Spleen (tissue), 7 donors: Measurements from ENCODE around the gene CYLD.

Experiments
- CTCF ChIP-seq, 11 experiments: fragments of 200-600 bp in 7 of 11; fragments of 450-650 bp in 4 of 11; sonication (generic) in 4 of 11; IDR thresholded peaks in 8 of 11; conservative IDR thresholded peaks in 3 of 11; 1 replicate in 7 of 11; 2 replicates in 4 of 11; pipeline versions ENCODE4 v1.4.0 to v1.8.0; 2016 to 2021; ENCODE audit warnings: antibody characterized with exemption in 11 of 11, inconsistent platforms in 4 of 11, mild to moderate bottlenecking in 1 of 11
- POLR2A ChIP-seq, 3 donors: fragments of 450-650 bp; IDR thresholded peaks; one replicate each; pipeline ENCODE4 v1.5.1; 2017; ENCODE audit warnings: antibody characterized with exemption in 3 of 3, mild to moderate bottlenecking in 1 of 3
- POLR2AphosphoS5 ChIP-seq, 3 donors: sonication (generic); formaldehyde crosslinking; IDR thresholded peaks; one replicate each; pipeline ENCODE4 v1.5.1; 2017; ENCODE audit warnings: antibody characterized with exemption in 3 of 3
- donor health status: DM: no; HTN: no; CAD: no; lungs with moderate emphysema.
- donor health status: DM: no; HTN: no; CAD: no.
- donor health status: DM: no; HTN: no; CAD: no.

DNA sequence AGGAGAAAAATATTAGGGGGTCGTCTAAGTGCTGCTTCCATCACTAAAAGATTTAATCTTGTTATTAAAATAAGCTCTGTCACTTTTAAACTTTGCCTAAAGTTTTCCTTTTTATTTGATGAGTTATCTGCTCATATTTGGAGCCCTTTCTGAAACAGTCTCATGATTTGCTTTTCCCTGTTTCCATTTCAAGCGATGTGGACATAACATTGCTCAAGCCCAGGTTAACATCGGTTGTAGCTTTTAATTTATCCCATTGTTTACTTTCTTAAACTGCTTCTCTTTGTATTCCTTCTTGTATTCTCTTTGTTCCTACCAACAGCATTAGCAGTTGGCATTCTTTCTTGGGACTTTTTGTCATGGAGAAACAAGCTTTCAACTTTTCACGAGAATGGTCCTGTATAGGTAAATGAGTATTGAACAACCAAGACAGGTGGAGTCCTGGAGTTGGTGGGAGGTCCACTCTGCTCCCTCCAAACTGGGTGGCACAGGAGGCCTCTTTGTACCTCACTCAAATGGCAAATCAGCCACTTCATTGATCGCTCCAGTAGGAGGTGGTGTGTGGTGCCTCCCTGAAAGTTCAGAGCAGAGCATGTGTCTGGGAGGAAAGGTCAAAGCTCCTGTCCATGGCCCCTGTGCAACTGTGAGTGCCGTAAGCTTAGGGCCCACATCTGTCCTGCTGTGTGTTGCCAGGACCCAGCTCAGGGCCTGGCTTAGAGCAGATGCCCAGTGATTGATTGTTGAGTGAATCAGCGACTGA lies 107.0 kb downstream of the CYLD start:
- no peak for TF ChIP-seq CTCF (IDR thresholded peaks at IDR 0.05 in 8 of 11, conservative IDR thresholded peaks at IDR 0.05 in 3 of 11)
- TF ChIP-seq POLR2AphosphoS5 (IDR thresholded peaks at IDR 0.05) = no peak
- no peak for TF ChIP-seq POLR2A (IDR thresholded peaks at IDR 0.05)
